Body of pancreas (tissue), 4 donors: ENCODE data around the gene LORICRIN.

ENCODE experiments used
- CTCF ChIP-seq, 7 experiments: fragments of 450-650 bp in 4 of 7; fragments of 200-600 bp in 3 of 7; sonication (generic) in 3 of 7; IDR thresholded peaks; one replicate each; pipeline ENCODE4 v1.5.1; 2016 to 2019; ENCODE audit warnings: antibody characterized with exemption in 7 of 7
- POLR2A ChIP-seq, 3 donors: fragments of 450-650 bp; IDR thresholded peaks; one replicate each; pipeline ENCODE4 v1.6.1; 2016; ENCODE audit warnings: antibody characterized with exemption in 3 of 3, mild to moderate bottlenecking in 2 of 3

GRCh38 chr1:153265457-153265856 is 6.0 kb downstream of the LORICRIN start:
- peak in 1 of 7 experiments; percentile 27 for TF ChIP-seq CTCF (IDR thresholded peaks at IDR 0.05)
- TF ChIP-seq POLR2A (IDR thresholded peaks at IDR 0.05), result no peak
